Measurements from ENCODE around the gene WFS1. TPM values are rescaled to one million over a fixed set of nuclear protein-coding genes. Genes with fewer than 3 reads are reported as not detected.

WFS1 gene
- total RNA-seq, 4 donors from 2014 or later, result 35.9 to 91.3 (median 38.2) TPM

DNA sequence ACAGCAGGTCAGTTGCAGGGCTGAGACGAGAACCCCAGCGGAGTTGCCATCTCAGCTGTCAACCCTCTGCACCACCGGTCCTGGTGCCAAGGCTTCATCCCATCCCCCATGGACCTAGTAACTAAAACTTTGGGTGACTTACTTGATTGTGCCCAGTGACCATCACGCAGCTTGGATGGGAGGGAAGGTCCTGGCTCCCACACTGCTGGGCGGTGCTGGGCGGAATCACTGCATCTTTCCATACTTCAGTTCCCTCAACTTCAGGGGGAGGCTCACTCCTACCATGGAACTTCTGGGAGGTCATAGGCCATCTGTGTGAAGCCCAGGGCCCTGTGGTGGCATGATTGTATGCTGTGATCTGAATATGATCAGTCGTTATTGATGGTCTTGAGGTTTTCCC is 43.1 kb upstream of the WFS1 start:
- ATAC-seq (ENCODE audit: low FRiP score), result no peak
- DNase-seq (ENCODE audit: low spot score), result no peak
- TF ChIP-seq CTCF (IDR thresholded peaks at IDR 0.05), result no peak

DNA sequence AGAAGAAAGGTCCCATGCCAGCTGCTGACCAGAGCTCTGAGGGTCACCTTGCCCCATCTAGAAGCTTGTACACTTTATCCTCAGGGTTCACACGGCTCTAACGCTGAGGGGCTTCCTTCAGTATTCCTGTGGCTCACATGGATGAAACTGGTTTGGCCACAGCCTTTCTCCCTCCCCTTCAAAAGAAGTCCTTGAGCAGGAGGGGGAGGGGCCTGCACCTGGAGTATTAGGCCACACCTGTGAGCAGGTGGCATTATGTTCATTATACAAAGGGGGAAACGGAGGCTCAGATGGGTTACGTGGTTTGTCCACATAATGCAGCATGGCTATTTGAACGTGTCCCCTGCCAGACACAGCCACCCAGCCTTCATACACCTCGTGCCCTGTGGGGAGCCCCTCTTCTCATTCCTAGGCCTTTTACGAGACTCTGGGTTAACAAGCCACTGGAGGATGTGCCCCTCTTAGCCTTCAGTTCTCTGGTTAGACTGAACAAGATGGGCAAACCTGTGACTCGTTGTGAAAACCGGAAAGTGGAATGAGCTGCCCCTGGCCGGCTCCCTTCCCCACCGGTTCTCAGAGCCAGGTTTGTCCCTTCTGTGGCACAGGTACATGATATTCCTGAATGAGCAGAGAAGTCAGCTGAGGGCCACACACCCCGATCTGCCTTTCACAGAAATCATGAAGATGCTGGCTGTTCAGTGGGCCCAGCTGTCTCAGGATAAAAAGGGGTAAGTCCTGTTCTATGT is 42.1 kb upstream of the WFS1 start:
- DNase-seq (ENCODE audit: low spot score) (no peak), ATAC-seq (ENCODE audit: low FRiP score) (no peak)
- no peak for TF ChIP-seq CTCF (IDR thresholded peaks at IDR 0.05)

GRCh38 chr4:6228158-6229067 is 41.2 kb upstream of the WFS1 start:
- no peak for TF ChIP-seq CTCF (IDR thresholded peaks at IDR 0.05)
- ATAC-seq (ENCODE audit: low FRiP score) (no peak), DNase-seq (ENCODE audit: low spot score) (no peak)

DNA sequence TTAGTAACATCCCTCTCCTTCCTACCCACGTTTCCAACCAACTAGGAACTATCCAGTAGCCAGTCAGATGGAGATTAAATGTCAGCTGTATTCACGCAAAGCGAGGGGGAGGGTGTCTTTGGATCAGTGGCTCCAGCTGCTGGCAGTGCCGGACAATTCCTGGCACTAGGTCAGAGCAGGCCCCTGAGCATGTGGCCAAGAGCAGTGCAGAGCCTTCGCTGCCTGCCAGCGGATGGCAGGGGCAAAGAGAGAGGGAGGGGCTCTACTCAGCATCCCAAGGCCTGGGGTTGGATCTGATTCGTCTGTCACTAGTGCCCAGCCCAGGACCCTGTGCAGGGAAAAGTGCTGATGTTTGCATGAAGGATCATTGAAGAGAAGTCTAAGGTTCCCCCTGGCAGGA is 40.6 kb upstream of the WFS1 start:
- TF ChIP-seq CTCF (IDR thresholded peaks at IDR 0.05), result no peak
- DNase-seq (ENCODE audit: low spot score) (no peak), ATAC-seq (ENCODE audit: low FRiP score) (no peak)

DNA sequence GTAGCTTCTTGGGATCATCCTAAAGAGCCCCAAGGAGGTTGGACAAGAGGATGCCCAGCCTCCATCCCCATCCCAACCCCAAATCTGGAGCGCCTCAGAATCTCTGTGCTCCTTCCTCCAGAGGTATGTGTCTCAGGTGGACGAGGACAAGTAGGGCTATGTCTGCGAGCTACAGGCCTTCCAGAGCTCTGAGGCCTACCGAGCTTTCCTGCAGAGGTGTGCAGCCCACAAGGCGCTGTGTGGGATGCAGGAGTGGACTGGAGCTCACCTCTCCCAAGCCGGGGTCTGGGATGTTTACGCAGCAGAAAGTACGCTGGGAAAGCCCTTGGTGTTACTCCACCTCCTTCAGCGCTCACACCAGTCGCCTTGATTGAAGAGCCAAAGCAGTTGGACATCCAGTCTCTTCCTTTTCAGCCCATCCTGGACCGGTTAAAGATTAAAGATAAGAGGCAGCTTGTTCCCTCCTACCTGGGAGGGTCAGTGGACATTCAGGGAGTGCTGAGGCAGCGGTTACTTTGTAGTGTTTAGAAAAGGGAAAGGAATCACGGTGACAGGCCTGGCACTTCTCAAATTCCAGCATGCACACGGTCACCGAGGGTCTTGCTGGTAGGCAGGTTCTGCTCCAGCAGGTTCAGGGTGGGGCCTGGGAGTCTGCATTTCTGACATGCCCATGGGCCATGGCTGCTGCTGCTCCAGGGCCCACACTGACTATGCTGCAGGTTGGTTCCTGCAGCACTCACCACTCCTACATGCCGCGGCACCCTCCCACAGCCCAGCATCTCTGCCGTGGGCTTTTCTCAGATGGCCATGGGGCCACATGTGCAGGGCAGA is 39.8 kb upstream of the WFS1 start:
- no peak for ATAC-seq (ENCODE audit: low FRiP score)

DNA sequence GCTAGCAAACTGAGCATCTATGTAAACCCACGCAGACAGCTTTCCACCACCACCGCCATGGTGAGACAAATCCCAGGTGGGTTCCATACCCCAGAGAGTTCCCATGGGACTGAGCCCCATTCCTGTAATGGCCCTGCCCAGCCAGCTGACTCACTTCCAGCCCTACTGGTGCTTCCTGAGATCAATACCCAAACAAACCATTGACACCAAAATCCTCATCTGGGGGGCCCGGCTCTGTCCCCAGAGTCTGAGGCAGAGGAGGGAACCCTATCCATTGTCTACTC is 39.2 kb upstream of the WFS1 start:
- TF ChIP-seq CTCF (IDR thresholded peaks at IDR 0.05), result no peak
- ATAC-seq (ENCODE audit: low FRiP score) (no peak), DNase-seq (ENCODE audit: low spot score) (no peak)

More for the DNA sequence above, 39.8 kb upstream of the WFS1 start:
- no peak for DNase-seq (ENCODE audit: low spot score)
- no peak for TF ChIP-seq CTCF (IDR thresholded peaks at IDR 0.05)

All from omental fat pad (tissue), 4 donors.